NT2/D1 (cell line): Measurements from ENCODE around the gene TAB3.

Experiments used
- SUZ12 ChIP-seq: IDR thresholded peaks from 2 replicates; pipeline ENCODE4 v1.6.1; 2011; ENCODE audit not compliant: insufficient read length, insufficient read depth; ENCODE audit errors: extremely low read depth
- YY1 ChIP-seq: IDR thresholded peaks from 2 replicates; pipeline ENCODE4 v1.6.1; 2011; ENCODE audit not compliant: insufficient read length, insufficient read depth
- ZNF274 ChIP-seq: IDR thresholded peaks from 2 replicates; pipeline ENCODE4 v1.6.1; 2011; ENCODE audit warnings: mild to moderate bottlenecking, low read depth, low read length

DNA sequence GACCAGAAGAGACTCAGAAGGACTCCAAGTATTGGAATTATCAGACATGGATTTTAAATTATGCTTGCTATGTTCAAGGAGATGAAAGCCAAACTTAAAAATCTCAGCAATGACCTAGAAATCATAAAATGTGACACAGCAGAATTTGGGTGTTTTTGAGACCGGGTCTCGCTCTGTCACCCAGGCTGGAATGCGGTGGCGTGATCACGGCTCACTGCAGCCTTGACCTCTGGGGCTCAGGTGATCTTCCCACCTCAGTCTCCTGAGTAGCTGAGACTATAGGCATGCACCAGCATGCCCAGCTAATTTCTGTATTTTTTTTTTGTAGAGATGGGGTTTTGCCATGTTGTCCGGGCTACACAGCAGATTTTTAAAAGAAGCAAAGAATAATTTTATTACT lies 12.7 kb downstream of the TAB3 start:
- no peak for TF ChIP-seq ZNF274
- TF ChIP-seq SUZ12, result no peak
- no peak for TF ChIP-seq YY1
